Aorta (tissue), 5 donors: ENCODE data around the gene MRPS34. TPM values are rescaled to one million over a fixed set of nuclear protein-coding genes. Genes with fewer than 3 reads are reported as not detected.

ENCODE experiments used
- ATAC-seq: fragments of 200-7000 bp; cut with Tn5 transposase; one replicate; pipeline ENCODE4 v1.9.1; 2022; ENCODE audit warnings: moderate library complexity; ENCODE audit not compliant: low FRiP score
- DNase-seq, 2 donors: peaks; one replicate each; pipeline ENCODE4 v3.0.0-alpha.2; 2020
- H3K27ac ChIP-seq, 2 donors: one replicate each; pipeline ENCODE4 v1.5.1; 2013; ENCODE audit warnings: low read length in 2 of 2, mild to moderate bottlenecking in 2 of 2, moderate library complexity in 2 of 2, control low read depth in 1 of 2, inconsistent platforms in 1 of 2, low read depth in 1 of 2
- H3K27me3 ChIP-seq, 2 donors: one replicate each; pipeline ENCODE4 v1.6.1; 2013; ENCODE audit warnings: control low read depth in 1 of 2, low read length in 1 of 2, mild to moderate bottlenecking in 1 of 2, moderate library complexity in 1 of 2; ENCODE audit not compliant: insufficient read depth in 2 of 2, control insufficient read depth in 1 of 2
- H3K36me3 ChIP-seq, 2 donors: one replicate each; pipeline ENCODE4 v1.6.1; 2013; ENCODE audit warnings: control low read depth in 1 of 2, low read length in 1 of 2, mild to moderate bottlenecking in 1 of 2; ENCODE audit not compliant: insufficient read depth in 2 of 2, control insufficient read depth in 1 of 2
- H3K4me1 ChIP-seq, 2 donors: one replicate each; pipeline ENCODE4 v1.6.1; 2013; ENCODE audit warnings: low read length in 2 of 2, control low read depth in 1 of 2, mild to moderate bottlenecking in 1 of 2, moderate library complexity in 1 of 2; ENCODE audit not compliant: insufficient read depth in 2 of 2, control insufficient read depth in 1 of 2
- H3K4me3 ChIP-seq, 2 donors: one replicate each; pipeline ENCODE4 v1.5.1; 2013; ENCODE audit warnings: low read length in 2 of 2, control low read depth in 1 of 2, mild to moderate bottlenecking in 1 of 2
- H3K9me3 ChIP-seq: one replicate; pipeline ENCODE4 v1.6.1; 2013; ENCODE audit warnings: mild to moderate bottlenecking, low read length; ENCODE audit not compliant: control insufficient read depth
- WGBS, 2 donors: extraction: QIAGEN DNeasy Blood & Tissue Kit; methylation state at CpG; one replicate each; pipeline ENCODE4 v1.1.7; 2013; 5-methylcytosine and 5-hydroxymethylcytosine counted together
- intact Hi-C, 2 donors: fragments of 100-400 bp; cut with DNase I; formaldehyde crosslinking; loops; one replicate each; pipeline versions ENCODE4 v1.14.2 to v1.15.0; 2022
- long read RNA-seq, 2 donors: library from polyadenylated mRNA; unstranded; transcript quantifications; one replicate each; pipeline ENCODE4 v2.0.0, GENCODE V29; 2020 to 2021
- polyA plus RNA-seq, 2 donors: library from polyadenylated mRNA; stranded (reverse); fragments of 200-250 nt; gene quantifications; one replicate each; pipeline ENCODE4 v1.2.3, GENCODE V29; 2013
- total RNA-seq, 2 donors: library from RNA; stranded (reverse); fragmentation: NEBNext Ultra II Directional; extraction: Animal tissue kit (Norgen Biotek cat#: 25700); gene quantifications; one replicate each; pipeline ENCODE4 v1.2.1, GENCODE V29; 2021
- donor health status: healthy with polysubstance abuse.
- donor health status: Bipolar disorder and iron deficiency.
- donor health status: DM: no; HTN: no; CAD: no.
- donor health status: DM: no; HTN: no; CAD: no.
- donor health status: DM: yes; HTN: yes; CAD: no.

MRPS34 gene
- total RNA-seq = 10 to 100 TPM; 36.5 to 40.5 TPM
- polyA plus RNA-seq = 10 to 100 TPM; 67.7 to 74.2 TPM
- long read RNA-seq, donor 1, transcript MRPS34-201 (3 exons, 1,040 nt) = minor isoform, 5 of 64 reads
- long read RNA-seq, donor 1, transcript MRPS34-202 (3 exons, 1,024 nt) = major isoform, 49 of 64 reads
- long read RNA-seq, donor 1, partial matches to known transcripts = 2 of 64 reads
- long read RNA-seq, donor 1, other reads (novel, unspliced or antisense) = 5 of 64 reads
- long read RNA-seq, donor 2, transcript MRPS34-202 (3 exons, 1,024 nt) = major isoform, 25 of 31 reads
- long read RNA-seq, donor 2, partial matches to known transcripts = 3 of 31 reads
- long read RNA-seq, donor 2, other reads (novel, unspliced or antisense) = 1 of 31 reads

DNA sequence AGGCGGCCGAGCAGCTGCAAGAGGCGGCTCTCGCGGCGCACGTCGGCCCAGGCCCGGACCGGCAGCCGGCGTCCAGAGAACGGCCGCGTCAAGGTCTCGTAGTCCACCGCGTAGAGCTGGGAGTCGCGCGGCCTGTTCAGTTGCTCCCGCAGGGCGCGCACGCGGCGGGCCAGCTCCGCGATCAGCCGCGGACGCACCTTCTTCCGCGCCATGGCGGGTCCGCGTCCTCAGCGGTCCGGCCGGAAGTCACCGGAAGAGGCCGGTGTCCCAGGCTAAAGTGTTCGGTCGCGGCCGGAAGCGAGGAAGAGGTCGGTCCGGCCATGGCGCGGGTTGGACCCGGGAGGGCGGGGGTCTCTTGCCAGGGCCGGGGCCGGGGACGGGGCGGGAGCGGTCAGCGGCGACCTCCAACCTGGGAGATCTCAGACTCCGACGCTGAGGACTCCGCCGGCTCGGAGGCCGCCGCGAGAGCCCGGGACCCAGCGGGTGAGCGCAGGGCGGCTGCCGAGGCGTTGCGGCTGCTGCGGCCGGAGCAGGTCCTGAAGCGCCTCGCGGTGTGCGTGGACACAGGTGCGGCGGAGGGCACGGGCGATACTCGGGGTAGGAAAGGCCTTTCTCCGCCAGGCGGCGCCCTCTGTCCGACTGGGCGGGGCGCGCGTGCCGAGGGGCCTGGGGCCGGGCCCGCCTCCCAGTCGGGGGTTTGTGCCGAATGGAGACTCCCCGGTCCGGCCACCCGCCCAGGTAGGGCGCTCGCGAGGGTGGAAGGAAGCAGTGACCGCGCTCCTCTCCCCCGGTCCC, at the start of gene MRPS34:
TSS of gene MRPS34 (minus strand) at position 227 of the 795 bp plus-strand sequence. CDS start at position 212, 15 bp downstream.
- Histone ChIP-seq H3K36me3 (peaks cover 0 to 7% of the 10 kb centered on the region in 2 donors), H3K4me3 (peak within 1 kb of the TSS; percentile 80 to 86), H3K27me3 (no peaks in the 10 kb centered on the region), H3K27ac (peak within 1 kb of the TSS in 1 of 2 donors; percentile 55), H3K9me3 (no peaks in the 10 kb centered on the region), H3K4me1 (no peaks in the 10 kb centered on the region)
- intact Hi-C loops = loop anchor here in 1 of 2 donors (5.0 kb wide), 1 partner anchor 66 kb away; the partner anchor contains the start of gene MAPK8IP3
- WGBS, 2 donors = 1% methylated on average over 77 to 108 of the region's 108 CpGs
- ATAC-seq = peak; percentile 78
- DNase-seq = peak; percentile 89 to 94

DNA sequence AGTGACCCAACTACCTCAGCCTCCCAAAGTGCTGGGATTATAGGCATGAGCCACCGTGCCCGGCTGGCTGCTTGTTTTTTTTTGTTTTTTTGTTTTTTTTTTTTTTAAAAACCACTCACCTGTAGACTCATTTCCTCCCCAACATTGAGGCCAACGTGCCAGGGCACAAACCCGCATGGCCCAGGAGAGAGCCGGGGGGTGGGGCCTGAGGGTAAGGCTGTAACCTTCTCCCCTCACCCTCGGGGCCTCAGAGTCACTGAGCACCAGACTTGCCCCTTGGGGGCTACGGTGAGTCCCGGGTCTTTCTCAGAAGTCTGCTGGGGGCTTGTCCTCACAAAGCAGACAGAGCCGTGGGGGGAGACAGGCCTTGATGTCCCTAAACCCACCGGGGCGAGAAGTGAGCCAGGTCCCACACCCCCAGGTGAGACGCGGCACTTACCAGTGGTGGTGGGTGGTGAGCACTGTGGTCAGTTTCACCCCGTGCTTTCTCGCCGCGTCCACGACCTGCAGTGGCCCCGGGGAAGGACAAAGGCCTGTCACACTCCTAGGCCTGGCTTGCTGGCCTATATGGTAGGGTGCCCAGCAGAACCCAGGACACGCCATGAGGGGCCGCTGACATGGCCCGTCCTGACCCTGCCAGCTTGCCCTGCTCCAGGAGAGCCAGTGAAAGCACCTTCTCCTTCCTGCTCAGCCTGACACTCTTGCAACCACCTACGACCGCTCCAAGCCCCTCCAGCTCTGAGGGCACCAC, 49.1 kb upstream of the MRPS34 start:
- DNase-seq = peak in 1 of 2 donors; percentile 46
- no peaks in the 10 kb centered on the region for H3K4me1 ChIP-seq
- H3K4me3 ChIP-seq = no peak overlapping the region
- H3K27ac ChIP-seq = no peak overlapping the region
- WGBS, 2 donors = 93 to 97% methylated on average over 24 of the region's 24 CpGs
- no peak for ATAC-seq
- intact Hi-C loops = no loop called here
- no peaks in the 10 kb centered on the region for H3K36me3 ChIP-seq
- H3K27me3 ChIP-seq = no peaks in the 10 kb centered on the region
- no peaks in the 10 kb centered on the region for H3K9me3 ChIP-seq

DNA sequence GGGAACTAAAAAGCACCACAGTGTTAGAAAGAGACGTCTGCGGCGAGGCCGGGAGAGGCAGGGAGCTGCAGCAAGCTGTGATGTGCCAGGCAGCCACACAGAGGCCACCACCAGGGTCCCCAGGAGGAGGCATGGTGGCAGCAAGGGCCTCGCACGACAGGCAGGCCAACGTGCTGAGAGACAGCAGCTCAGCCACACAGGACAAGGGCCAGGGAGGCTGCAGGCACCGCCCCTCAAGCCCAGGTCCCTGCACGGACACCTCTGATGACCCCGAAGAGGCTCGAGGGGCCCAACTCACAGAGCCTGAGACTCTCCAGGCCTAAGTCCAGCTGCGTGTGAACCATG, 48.0 kb upstream of the MRPS34 start:
- Histone ChIP-seq H3K4me1 (no peaks in the 10 kb centered on the region), H3K27me3 (no peaks in the 10 kb centered on the region), H3K9me3 (no peaks in the 10 kb centered on the region), H3K27ac (no peak overlapping the region), H3K36me3 (peaks cover 0 to 6% of the 10 kb centered on the region in 2 donors), H3K4me3 (no peak overlapping the region)
- intact Hi-C loops = no loop called here
- no peak for ATAC-seq
- 87 to 90% methylated on average over 12 of the region's 12 CpGs for WGBS, 2 donors
- no peak for DNase-seq

DNA sequence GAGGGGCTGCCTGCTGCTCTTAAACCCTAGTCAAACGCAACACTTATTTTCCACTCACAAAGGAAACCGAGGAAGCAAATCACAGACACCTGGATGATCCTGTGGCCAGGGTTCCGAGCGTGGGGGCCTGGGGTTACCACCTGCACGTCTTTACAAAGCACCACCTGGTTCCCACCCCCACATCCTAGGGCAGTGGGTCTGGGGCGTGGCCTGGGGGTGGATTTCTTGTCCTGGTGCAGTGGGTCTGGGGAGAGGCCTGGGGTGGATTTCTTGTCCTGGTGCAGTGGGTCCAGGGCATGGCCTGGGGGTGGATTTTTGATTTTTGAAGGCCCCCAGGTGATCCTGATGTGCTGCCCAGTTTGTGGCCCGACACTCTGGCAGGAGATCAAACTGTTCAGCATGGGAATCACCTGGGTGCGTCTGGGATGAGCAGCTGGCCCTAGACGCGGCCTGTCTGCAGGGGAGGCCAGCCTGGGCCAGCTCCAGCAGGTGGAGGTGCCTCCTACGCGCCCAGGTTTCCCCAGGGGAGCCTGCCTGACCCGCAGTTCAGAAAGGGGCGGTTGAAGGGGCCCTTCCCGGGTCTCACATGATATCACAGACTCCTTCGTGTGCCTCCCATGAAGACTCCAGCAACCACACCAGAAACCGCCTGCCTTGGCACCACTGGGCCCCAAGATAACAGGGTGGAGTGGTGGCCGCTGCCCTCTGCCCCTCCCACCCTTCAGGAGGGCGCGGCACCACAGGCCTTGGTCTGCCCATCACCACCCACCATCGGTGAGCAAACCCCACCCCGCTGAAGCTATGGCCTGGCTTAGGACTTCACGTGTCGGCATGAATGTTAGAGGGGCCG, 47.4 kb upstream of the MRPS34 start:
- Histone ChIP-seq H3K4me1 (no peaks in the 10 kb centered on the region), H3K9me3 (no peaks in the 10 kb centered on the region), H3K27me3 (no peaks in the 10 kb centered on the region), H3K36me3 (peaks cover 0 to 6% of the 10 kb centered on the region in 2 donors), H3K4me3 (no peak overlapping the region), H3K27ac (no peak overlapping the region)
- whole genome bisulfite sequencing, 2 donors = 90 to 91% methylated on average over 24 to 25 of the region's 25 CpGs
- intact Hi-C loops = no loop called here
- ATAC-seq = no peak
- no peak for DNase-seq

DNA sequence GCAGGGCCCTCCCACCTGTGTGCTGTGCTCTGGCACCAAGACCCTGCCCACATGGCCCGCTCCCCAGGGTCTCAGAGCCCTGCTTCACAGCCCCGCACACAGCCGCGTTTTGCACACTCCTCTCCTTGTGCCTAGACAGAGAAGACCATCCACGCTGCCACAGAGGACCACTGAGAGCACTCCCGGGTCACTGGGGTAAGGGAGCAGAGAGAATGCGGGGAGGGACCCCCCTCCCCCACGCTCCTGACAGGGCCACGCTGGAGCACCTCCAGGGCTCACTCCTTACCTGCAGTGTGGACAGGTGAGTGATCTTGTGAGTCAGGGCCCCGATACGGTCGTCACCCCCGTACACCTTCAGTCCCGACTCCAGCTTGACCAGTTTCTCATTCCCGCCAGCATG, 46.7 kb upstream of the MRPS34 start:
- Histone ChIP-seq H3K4me1 (no peaks in the 10 kb centered on the region), H3K27ac (no peak overlapping the region), H3K36me3 (peaks cover 0 to 6% of the 10 kb centered on the region in 2 donors), H3K4me3 (no peak overlapping the region), H3K27me3 (no peaks in the 10 kb centered on the region), H3K9me3 (no peaks in the 10 kb centered on the region)
- no peak for ATAC-seq
- 91% methylated on average over 15 of the region's 15 CpGs for WGBS, 2 donors
- DNase-seq = no peak
- intact Hi-C loops = no loop called here

DNA sequence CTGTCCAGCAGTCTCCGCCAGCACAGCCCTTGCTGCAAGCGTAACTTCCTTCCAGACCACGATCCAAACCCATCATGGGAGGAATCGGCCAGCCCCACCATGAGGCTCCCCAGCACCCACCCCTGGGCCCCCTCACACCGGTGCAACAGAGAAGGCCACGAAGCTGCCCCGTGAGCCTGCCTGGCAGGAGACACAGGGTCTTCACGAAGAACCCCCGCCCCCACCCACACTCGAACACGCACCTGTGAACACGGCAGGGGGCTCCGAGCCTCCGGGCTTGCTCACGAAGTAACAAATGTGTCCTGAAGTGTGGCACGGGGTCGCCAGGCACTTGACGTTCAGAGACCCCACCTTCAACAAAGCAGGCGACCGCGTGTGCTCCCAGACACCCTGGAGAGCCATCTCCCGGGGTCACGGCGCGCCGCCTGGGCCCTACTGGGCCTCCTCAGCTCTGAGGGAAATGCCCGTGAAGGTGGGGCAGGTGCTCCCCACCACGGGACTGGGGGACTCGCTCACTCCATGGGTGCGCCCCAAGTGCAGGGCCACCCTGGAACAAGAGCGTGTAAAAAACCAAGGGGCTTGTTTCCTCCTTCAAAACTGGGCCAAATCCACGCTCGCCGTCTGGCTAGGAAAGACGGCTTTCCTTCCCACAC, 46.1 kb upstream of the MRPS34 start:
- ATAC-seq (no peak), DNase-seq (no peak)
- no peak overlapping the region for H3K4me3 ChIP-seq
- no peak overlapping the region for H3K27ac ChIP-seq
- H3K9me3 ChIP-seq = no peaks in the 10 kb centered on the region
- H3K36me3 ChIP-seq = peaks cover 0 to 6% of the 10 kb centered on the region in 2 donors
- WGBS, 2 donors = 93% methylated on average over 35 of the region's 35 CpGs
- H3K4me1 ChIP-seq = no peaks in the 10 kb centered on the region
- intact Hi-C loops = no loop called here
- no peaks in the 10 kb centered on the region for H3K27me3 ChIP-seq

DNA sequence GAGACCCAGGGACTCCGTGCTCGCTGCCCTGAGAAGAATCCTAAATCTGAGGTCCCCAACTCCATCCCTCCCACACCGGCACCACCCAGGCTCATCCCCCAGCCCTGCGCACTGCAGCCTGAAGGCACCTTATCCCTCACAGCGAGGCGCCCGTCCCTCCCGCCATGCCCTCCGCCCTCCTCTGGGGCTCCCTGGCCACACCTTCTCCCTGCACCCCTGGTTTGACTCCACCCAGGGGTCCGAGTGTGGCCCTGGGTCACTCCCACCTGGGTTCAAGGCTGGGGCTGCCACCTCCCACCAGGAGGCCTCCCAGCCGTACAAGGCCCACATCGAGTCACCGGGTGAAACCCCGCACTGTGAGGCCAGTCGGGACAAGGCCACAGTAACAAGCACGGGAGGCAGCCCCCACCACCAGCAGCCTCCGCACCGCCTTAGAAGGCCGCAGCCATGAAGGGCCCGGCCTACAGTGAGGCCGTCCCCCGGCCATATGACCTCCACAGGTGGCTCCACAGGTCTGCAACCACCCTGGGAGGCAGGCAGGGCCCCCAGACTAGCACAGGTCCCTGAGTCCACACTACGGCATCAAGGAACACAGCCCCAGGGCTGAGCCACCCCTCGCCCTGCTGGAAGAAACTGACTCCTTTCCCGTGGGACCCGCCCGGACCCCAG, 45.4 kb upstream of the MRPS34 start:
- ATAC-seq (no peak), DNase-seq (no peak)
- no peak overlapping the region for H3K4me3 ChIP-seq
- H3K4me1 ChIP-seq = no peaks in the 10 kb centered on the region
- no peaks in the 10 kb centered on the region for H3K27me3 ChIP-seq
- no peaks in the 10 kb centered on the region for H3K9me3 ChIP-seq
- H3K27ac ChIP-seq = no peak overlapping the region
- intact Hi-C loops = no loop called here
- 94 to 95% methylated on average over 23 to 27 of the region's 27 CpGs for WGBS, 2 donors
- H3K36me3 ChIP-seq = peaks cover 0 to 6% of the 10 kb centered on the region in 2 donors
